Fibroblast of lung (primary cell): ENCODE results near the gene ARFRP1.

ENCODE experiments used
- EZH2 ChIP-seq: IDR thresholded peaks from 2 replicates; pipeline ENCODE4 v1.5.1; 2012; ENCODE audit warnings: low read length, control low read depth, mild to moderate bottlenecking; ENCODE audit errors: missing control alignments
- TF ChIP-seq, protein P1 (sequence below), 2 donors: IDR thresholded peaks in 1 of 2; conservative IDR thresholded peaks in 1 of 2; 1 replicate in 1 of 2; 2 replicates in 1 of 2; pipeline ENCODE4 v1.5.1; 2011 to 2012; ENCODE audit warnings: low read length in 2 of 2, control low read depth in 1 of 2, inconsistent platforms in 1 of 2, low read depth in 1 of 2, mild to moderate bottlenecking in 1 of 2

DNA sequence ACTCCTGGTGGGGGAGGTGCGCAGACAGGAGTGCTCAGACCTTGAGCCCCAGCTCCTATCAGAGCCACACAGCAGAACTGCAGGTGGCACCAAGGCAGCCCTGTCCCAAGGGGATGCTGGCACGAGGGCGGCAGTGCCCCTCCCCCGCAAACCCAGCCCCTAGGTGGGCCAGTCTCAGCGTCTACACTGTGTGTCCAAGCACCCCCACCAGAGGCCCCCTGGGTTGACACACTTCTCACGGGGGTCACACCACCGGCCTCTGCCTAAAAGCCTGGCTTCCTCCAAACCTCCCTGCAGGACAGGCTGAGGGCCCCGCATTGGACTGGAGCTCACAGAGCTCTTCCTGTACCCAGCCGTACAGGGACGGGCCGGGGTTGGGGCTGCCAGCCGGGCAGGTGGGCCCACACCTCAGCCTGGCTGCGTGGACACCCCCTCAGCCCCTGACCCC lies 39.9 kb upstream of the ARFRP1 start:
- TF ChIP-seq, protein P1, sequence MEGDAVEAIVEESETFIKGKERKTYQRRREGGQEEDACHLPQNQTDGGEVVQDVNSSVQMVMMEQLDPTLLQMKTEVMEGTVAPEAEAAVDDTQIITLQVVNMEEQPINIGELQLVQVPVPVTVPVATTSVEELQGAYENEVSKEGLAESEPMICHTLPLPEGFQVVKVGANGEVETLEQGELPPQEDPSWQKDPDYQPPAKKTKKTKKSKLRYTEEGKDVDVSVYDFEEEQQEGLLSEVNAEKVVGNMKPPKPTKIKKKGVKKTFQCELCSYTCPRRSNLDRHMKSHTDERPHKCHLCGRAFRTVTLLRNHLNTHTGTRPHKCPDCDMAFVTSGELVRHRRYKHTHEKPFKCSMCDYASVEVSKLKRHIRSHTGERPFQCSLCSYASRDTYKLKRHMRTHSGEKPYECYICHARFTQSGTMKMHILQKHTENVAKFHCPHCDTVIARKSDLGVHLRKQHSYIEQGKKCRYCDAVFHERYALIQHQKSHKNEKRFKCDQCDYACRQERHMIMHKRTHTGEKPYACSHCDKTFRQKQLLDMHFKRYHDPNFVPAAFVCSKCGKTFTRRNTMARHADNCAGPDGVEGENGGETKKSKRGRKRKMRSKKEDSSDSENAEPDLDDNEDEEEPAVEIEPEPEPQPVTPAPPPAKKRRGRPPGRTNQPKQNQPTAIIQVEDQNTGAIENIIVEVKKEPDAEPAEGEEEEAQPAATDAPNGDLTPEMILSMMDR (conservative IDR thresholded peaks at IDR 0.05 in 1 of 2, IDR thresholded peaks at IDR 0.05 in 1 of 2; ENCODE audit: low read depth in 1 of 2, low read length in 2 of 2), result no peak
- no peak for TF ChIP-seq EZH2
